H54 (cell line): ENCODE measurements around the gene TNFRSF25.

ENCODE experiments used
- DNase-seq: peaks from one replicate; pipeline ENCODE4 v3.0.0; 2011; ENCODE audit warnings: low spot score, mixed read lengths; ENCODE audit not compliant: insufficient read length
- FAIRE-seq: peaks from 3 replicates; lab custom pipeline; 2011; peaks lifted over from hg19 to GRCh38; lab: Jason Lieb, UNC
- POLR2A ChIP-seq: IDR thresholded peaks from 2 replicates; pipeline ENCODE4 v1.6.1; 2011; ENCODE audit warnings: low read depth, mild to moderate bottlenecking, low read length

The TNFRSF25 gene

GRCh38 chr1:6423321-6423999 is 42.5 kb downstream of the TNFRSF25 start:
- peak; percentile 90 for DNase-seq
- TF ChIP-seq POLR2A: no peak
- FAIRE-seq: peak; percentile 55

- FAIRE-seq: no peak
- no peak for TF ChIP-seq POLR2A
These were observed 44.7 kb downstream of the TNFRSF25 start for GRCh38 chr1:6421266-6421665.

DNA sequence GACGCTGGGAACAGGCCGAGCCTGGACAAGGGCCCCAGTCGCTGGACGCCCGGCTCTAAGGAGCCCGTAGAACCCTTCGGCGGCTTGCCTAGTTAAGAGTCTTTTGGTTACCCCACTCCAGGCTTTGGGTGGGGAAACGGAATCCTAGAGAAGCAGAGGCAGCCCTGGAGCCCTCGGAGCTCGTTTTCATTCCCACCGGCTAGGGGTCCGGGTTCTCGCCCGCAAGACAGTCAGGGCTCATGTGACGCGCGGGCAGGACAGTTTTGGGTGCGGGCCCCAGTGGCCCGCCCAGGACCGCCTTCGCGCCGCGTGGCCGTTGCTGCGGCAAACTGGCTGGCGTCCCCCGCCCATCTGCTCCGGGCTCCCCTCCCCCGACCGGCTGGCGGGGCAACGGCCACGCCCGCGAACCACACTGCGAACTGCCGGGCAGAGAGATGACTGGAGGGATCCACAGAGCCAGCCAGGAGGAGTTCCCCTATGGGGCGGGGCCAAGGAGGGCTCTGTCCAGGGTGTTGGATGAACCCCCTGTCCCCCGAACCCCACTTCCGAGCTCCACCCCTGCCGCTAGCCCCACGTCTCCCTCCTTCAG is 45.4 kb downstream of the TNFRSF25 start:
- DNase-seq (no peak), FAIRE-seq (no peak)
- no peak for TF ChIP-seq POLR2A

More at GRCh38 chr1:6421266-6421665, 44.7 kb downstream of the TNFRSF25 start:
- no peak for DNase-seq

DNA sequence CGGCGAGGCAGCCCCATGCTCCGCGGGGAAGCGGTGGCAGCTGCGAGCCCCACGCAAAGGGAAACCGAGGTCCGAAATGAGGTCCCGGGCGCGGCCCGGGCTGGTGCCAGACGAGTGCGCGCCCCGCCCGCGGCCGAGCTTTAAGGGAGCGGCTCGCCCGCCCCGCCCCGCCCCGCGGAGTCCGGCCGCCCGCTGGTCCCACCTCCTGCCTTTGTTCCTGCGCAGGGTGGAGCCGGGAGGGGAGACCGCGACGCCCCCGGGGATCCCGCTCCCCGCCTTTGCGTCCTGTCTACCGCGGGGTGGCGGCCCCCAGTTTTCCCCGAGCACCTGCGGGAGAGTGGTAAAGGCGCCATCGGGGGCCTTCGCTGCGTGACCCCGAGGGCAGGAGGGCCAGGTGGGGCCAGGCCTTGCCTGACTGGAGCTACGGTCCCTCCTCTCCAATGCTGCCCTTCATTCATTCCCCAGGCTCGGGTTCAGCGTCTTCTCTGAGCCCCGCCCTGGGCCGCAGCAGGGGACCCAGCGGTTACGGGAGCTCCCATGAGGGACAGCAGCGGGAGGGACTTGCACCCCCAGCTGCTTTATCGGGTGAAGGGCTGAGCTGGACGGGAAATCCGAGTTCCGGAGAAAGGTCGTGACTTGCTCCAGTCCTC is 46.0 kb downstream of the TNFRSF25 start, which contains the start of gene HES2:
Gene HES2 (minus strand): TSS at position 116 of the 650 bp plus-strand sequence. CDS start 99 bp downstream, at position 17.
- peak; percentile 65 for DNase-seq
- FAIRE-seq: no peak
- TF ChIP-seq POLR2A: no peak

GRCh38 chr1:6419397-6419803 is 46.6 kb downstream of the TNFRSF25 start:
- TF ChIP-seq POLR2A: no peak
- FAIRE-seq (no peak), DNase-seq (no peak)

DNA sequence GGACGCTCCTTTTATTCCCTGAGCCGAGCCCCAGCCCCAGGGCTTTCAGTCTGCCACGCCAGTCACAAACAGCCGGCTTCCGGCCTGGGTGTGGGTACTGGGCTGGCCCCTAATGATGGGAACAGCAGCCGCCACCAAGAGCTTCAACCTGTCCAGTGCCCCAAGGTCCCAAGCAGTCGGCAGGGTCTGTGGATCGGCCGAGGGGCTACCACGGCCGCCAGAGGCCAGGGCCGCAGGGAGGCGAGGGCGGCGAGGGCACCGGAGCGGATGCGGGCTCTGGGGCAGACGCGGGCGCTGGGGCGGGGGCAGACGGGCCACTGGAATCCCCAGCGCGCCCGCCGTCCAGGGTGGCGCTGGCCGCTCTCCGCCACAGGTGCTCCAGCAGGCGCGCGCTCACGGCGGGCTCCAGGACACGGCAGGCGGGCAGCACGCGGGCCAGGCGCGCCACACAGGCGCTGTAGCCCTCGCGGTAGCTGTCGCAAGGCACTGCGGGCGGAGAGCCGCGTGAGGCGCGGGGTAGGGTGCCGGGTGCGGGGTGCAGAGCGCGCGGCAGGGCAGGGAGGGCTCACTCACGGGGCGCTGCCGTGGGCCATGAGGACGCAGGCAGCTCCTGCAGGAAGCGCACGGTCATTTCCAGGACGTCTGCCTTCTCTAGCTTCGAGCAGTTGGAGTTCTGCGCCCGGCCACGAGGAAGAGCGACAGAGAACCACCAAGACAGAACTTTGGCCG is 47.1 kb downstream of the TNFRSF25 start:
- TF ChIP-seq POLR2A: no peak
- no peak for FAIRE-seq
- no peak for DNase-seq

- TF ChIP-seq POLR2A: no peak
- DNase-seq (no peak), FAIRE-seq (no peak)
These were observed 47.9 kb downstream of the TNFRSF25 start for GRCh38 chr1:6417961-6418667.

GRCh38 chr1:6416906-6417305 is 49.1 kb downstream of the TNFRSF25 start:
- FAIRE-seq (no peak), DNase-seq (no peak)
- no peak for TF ChIP-seq POLR2A

DNA sequence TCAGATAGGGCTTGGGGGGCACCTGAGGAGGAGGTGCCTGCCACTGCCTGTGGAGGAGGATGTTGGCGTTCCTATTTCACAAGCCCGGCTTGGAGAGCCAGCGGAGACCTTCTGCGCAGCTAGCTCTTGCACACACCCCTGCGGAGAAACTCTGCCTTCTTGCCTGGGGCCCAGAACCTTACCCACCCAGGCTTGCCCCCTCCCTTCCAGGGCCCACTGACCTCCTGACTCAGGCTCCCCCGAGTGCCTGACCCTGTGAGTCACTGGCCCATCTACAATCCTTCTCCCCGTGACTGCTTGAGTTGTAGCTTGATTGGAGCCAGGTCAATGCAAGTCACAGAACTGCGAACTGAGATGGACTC is 49.7 kb downstream of the TNFRSF25 start:
- no peak for TF ChIP-seq POLR2A
- FAIRE-seq: no peak
- DNase-seq: no peak

DNA sequence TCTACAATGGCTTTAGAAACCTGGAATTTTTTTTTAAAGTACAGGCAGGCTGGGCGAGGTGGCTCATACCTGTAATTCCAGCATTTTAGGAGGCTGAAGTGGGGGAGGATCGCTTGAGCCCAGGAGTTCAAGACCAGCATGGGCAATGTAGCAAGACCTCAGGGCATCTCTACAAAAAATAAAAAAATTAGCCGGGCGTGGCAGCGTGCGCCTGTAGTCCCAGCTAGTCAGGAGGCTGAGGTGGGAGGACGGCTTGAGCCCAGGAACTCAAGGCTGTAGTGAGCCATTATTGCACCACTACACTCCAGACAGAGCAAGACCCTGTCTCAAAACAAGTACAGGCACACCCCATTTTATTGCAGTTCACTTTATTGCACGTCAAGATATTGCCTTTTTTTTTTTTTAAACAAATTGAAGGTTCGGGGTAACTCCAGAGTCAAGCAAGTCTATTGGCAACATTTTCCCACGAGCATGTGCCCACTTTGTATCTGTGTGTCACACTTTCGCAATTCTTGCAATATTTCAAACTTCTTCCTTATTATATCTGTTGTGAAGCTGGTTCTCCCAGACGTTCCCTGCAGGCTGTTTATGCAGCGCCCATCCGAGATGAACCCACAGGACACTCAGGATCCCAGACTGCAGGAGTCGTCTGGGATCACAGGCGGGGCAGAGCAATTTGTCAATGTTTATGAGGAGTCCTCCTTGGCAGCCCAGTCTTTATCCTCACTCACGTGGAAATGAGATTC is 50.9 kb downstream of the TNFRSF25 start:
- no peak for TF ChIP-seq POLR2A
- FAIRE-seq (no peak), DNase-seq (no peak)

GRCh38 chr1:6414443-6414844 is 51.5 kb downstream of the TNFRSF25 start:
- FAIRE-seq (no peak), DNase-seq (no peak)
- no peak for TF ChIP-seq POLR2A

- DNase-seq: no peak
- TF ChIP-seq POLR2A: no peak
- no peak for FAIRE-seq
These were observed 53.1 kb downstream of the TNFRSF25 start for GRCh38 chr1:6412896-6413295.
